Activated CD4-positive, alpha-beta T cell treated with anti-CD3 and anti-CD28 coated beads, Interleukin-2, amount 10 ng/mL, durations not matched to agents 24 days and 14 days (primary cell): ENCODE measurements around the gene ABCC6. TPM values are rescaled to one million over a fixed set of nuclear protein-coding genes. Genes with fewer than 3 reads are reported as not detected.
"Not testable (repeated sequence)": the region's sequence is repeated elsewhere in the genome, so short reads cannot be mapped to it uniquely, and the experiment has no call there.

Experiments
- DNase-seq: peaks from one replicate; pipeline ENCODE4 v3.0.0; 2022
- H3K27ac Mint-ChIP-seq: one replicate; pipeline ENCODE4 v1.8.0; 2022; ENCODE audit warnings: mild to moderate bottlenecking, mixed read lengths
- H3K27me3 Mint-ChIP-seq: one replicate; pipeline ENCODE4 v1.8.0; 2022; ENCODE audit warnings: mixed read lengths
- H3K36me3 Mint-ChIP-seq: one replicate; pipeline ENCODE4 v1.8.0; 2022; ENCODE audit warnings: low read depth, mild to moderate bottlenecking, mixed read lengths
- H3K4me1 Mint-ChIP-seq: one replicate; pipeline ENCODE4 v1.8.0; 2021; ENCODE audit warnings: mixed read lengths
- H3K4me3 Mint-ChIP-seq: one replicate; pipeline ENCODE4 v1.8.0; 2022; ENCODE audit warnings: mild to moderate bottlenecking, moderate library complexity, mixed read lengths
- H3K9me3 Mint-ChIP-seq: one replicate; pipeline ENCODE4 v1.8.0; 2021; ENCODE audit warnings: mixed read lengths
- intact Hi-C: fragments of 100-400 bp; cut with micrococcal nuclease; formaldehyde crosslinking; loops from one replicate; pipeline ENCODE4 v1.15.1; 2023
- total RNA-seq: library from RNA; stranded (reverse); gene quantifications from 2 replicates; pipeline ENCODE4 v1.2.3, GENCODE V29; 2022

ABCC6 gene
- total RNA-seq, 1 donor from 2014 or later = not detected

DNA sequence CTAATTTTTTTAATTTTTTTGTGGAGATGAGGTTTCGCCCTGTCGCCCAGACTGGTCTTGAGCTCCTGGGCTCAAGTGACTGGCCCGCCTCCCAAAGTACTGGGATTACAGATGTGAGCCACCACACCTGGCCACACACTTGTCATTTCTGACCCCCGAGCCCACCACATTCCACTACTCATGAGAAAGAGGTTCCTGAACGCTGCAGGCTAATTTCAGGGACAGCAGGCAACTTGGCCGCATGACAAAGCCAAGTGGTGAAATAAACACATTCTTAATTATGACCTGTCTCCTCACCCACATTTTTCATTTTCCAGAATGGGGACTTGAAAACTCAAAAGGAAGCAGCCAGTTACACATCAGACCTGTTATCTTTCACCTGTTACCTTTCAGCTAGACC lies 114.5 kb downstream of the ABCC6 start:
- H3K9me3 Mint-ChIP-seq = no peaks in the 10 kb centered on the region
- intact Hi-C loops = no loop called here
- no peak for DNase-seq
- no peaks in the 10 kb centered on the region for H3K27me3 Mint-ChIP-seq
- no peaks in the 10 kb centered on the region for H3K4me1 Mint-ChIP-seq
- no peak overlapping the region for H3K4me3 Mint-ChIP-seq
- no peak overlapping the region for H3K27ac Mint-ChIP-seq
- peaks cover 63% of the 10 kb centered on the region for H3K36me3 Mint-ChIP-seq

DNA sequence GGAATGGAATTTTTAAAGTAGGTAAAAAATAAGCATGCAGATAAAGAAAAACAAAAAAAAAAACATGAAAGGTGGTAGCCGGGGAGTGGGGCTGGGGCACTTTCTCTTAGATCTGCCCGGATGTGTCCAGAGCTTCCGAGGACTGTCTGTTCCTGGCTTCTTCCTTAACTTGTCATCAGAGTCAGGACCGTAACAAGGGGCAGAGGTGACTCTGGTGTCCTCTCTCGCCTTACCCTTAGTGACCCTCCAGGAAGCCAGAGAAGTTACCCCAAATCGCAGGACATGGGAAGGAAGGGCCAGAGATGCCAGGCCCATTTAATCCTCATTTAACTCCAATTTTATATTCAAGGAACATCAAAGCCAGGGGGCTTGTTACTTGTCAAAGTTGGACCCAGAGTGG lies 115.5 kb downstream of the ABCC6 start:
- peaks cover 63% of the 10 kb centered on the region for H3K36me3 Mint-ChIP-seq
- no peaks in the 10 kb centered on the region for H3K9me3 Mint-ChIP-seq
- no peak for DNase-seq
- no peaks in the 10 kb centered on the region for H3K27me3 Mint-ChIP-seq
- intact Hi-C loops = no loop called here
- no peak overlapping the region for H3K4me3 Mint-ChIP-seq
- no peak overlapping the region for H3K27ac Mint-ChIP-seq
- H3K4me1 Mint-ChIP-seq = no peaks in the 10 kb centered on the region

DNA sequence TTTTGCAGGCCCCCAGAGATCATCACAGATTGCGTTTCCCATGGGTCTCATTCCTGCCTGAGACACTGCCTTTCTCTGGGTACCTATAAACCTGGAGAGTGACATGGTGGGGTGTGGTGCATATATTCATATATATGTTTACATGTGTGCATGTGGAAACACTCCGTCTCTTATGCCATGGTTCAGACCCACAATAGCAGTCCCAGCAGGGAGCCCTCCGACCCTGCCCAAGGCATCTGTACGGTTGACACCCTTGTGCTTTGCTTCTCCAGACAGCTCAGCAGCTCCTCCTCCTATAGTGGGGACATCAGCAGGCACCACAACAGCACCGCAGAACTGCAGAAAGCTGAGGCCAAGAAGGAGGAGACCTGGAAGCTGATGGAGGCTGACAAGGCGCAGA lies 116.8 kb downstream of the ABCC6 start:
- Mint-ChIP-seq H3K4me3 (no peak overlapping the region), H3K36me3 (peaks cover 61% of the 10 kb centered on the region), H3K27ac (no peak overlapping the region), H3K27me3 (no peaks in the 10 kb centered on the region), H3K4me1 (no peaks in the 10 kb centered on the region), H3K9me3 (no peaks in the 10 kb centered on the region)
- intact Hi-C loops = no loop called here
- no peak for DNase-seq

DNA sequence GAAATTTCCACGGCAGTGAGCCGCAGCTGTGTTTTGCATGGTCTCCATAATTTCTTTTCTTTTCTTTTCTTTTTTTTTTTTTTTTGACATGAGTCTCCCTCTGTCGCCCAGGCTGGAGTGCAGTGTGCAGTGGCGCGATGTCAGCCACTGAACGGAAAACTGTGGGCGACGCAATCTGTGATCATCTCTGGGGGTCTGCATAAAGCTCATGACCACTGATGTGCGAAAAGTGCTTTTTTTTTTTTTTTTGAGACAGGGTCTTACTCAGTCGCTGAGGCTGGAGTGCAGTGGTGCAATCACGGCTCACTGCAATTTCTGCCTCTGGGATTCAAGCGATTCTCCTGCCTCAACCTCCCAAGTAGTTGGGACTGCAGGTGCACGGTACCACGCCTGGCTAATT lies 117.6 kb downstream of the ABCC6 start:
- Mint-ChIP-seq H3K9me3 (no peaks in the 10 kb centered on the region), H3K27me3 (no peaks in the 10 kb centered on the region), H3K4me1 (no peaks in the 10 kb centered on the region), H3K27ac (no peak overlapping the region), H3K4me3 (no peak overlapping the region), H3K36me3 (peaks cover 57% of the 10 kb centered on the region)
- intact Hi-C loops = no loop called here
- DNase-seq = no peak

DNA sequence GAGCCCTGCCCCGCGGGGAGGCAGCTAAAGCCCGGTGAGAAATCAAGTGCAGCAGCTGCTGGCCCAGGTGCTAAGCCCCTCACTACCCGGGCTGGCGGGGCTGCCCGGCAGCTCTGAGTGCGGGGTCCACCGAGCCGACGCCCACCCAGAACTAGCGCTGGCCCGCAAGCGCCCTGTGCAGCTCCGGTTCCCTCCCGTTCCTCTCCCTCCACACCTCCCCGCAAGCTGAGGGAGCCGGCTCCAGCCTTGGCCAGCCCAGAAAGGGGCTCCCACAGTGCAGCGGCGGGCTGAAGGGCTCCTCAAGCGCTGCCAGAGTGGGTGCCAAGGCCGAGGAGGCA lies 118.5 kb downstream of the ABCC6 start:
- DNase-seq, H3K4me1 Mint-ChIP-seq, H3K9me3 Mint-ChIP-seq, H3K27ac Mint-ChIP-seq, H3K4me3 Mint-ChIP-seq, H3K27me3 Mint-ChIP-seq, intact Hi-C loops: not testable (repeated sequence)
- H3K36me3 Mint-ChIP-seq = peaks cover 58% of the 10 kb centered on the region

DNA sequence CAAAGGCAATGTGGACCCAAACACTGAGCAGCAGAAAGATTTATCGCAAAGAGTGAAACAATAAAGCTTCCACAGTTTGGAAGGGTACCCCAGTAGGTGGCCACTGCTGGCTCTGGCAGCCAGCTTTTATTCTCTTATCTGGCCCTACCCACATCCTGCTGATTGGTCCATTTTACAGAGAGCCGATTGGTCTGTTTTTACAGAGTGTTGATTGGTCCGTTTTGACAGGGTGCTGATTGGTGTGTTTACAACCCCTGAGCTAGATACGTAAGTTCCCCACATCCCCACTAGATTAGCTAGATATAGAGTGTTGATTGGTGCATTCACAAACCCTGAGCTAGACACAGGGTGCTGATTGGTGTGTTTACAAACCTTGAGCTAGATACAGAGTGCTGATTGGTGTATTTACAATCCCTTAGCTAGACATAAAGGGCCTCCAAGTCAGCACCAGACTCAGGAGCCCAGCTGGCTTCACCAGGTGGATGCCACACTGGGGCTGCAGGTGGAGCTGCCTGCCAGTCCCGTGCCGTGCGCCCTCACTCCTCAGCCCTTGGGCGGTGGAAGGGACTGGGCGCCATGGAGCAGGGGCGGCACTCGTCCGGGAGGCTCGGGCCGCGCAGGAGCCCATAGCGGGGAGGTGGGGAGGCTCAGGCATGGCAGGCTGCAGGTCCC lies 119.0 kb downstream of the ABCC6 start:
- H3K4me3 Mint-ChIP-seq, H3K27ac Mint-ChIP-seq, H3K9me3 Mint-ChIP-seq, DNase-seq, H3K4me1 Mint-ChIP-seq, intact Hi-C loops, H3K27me3 Mint-ChIP-seq: not testable (repeated sequence)
- H3K36me3 Mint-ChIP-seq = peaks cover 57% of the 10 kb centered on the region

DNA sequence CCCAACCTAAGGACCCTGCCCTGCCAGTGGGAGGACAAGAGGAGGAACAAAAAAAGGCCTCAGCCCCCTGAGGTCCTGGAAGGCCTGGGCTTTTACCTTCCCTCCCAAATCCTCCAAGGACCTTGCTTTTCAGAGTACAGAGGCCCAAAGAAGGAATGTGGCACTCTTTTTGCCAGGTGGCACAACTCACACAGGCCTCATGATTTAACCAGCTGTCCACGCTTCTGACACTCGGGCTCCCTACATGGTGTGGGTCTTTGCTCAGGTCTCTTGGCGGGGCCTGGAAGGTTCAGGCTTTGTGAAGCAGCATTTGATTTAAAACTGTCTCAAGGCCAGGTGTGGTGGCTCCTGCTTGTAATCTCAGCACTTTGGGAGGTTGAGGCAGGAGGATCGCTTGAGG lies 120.6 kb downstream of the ABCC6 start:
- intact Hi-C loops = no loop called here
- no peaks in the 10 kb centered on the region for H3K27me3 Mint-ChIP-seq
- no peak overlapping the region for H3K27ac Mint-ChIP-seq
- no peak for DNase-seq
- H3K4me3 Mint-ChIP-seq = no peak overlapping the region
- no peaks in the 10 kb centered on the region for H3K9me3 Mint-ChIP-seq
- H3K36me3 Mint-ChIP-seq = peaks cover 64% of the 10 kb centered on the region
- H3K4me1 Mint-ChIP-seq = peaks cover 2% of the 10 kb centered on the region

DNA sequence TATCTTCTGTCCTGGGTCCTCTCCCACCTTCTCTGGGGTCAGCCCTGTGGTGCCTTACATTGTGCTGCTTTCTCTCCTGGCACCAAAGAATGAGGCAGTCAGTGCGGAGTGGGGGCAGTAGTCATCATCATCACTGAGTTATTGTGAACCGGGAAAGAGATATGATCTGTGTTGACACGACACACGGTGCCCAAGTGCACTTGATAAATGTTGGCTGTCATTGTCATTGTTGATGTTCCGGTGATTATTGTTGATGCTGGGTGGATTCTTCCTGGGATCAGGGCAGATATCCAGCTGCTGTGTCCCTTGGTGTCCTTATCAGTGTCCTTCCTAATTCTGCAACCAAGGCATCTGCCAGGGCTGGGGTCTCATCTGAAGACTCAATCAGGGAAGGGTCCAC lies 121.7 kb downstream of the ABCC6 start:
- H3K9me3 Mint-ChIP-seq = no peaks in the 10 kb centered on the region
- peaks cover 2% of the 10 kb centered on the region for H3K4me1 Mint-ChIP-seq
- H3K27ac Mint-ChIP-seq = peak overlapping the region; percentile 2
- DNase-seq = no peak
- intact Hi-C loops = no loop called here
- peaks cover 66% of the 10 kb centered on the region for H3K36me3 Mint-ChIP-seq
- no peak overlapping the region for H3K4me3 Mint-ChIP-seq
- no peaks in the 10 kb centered on the region for H3K27me3 Mint-ChIP-seq

DNA sequence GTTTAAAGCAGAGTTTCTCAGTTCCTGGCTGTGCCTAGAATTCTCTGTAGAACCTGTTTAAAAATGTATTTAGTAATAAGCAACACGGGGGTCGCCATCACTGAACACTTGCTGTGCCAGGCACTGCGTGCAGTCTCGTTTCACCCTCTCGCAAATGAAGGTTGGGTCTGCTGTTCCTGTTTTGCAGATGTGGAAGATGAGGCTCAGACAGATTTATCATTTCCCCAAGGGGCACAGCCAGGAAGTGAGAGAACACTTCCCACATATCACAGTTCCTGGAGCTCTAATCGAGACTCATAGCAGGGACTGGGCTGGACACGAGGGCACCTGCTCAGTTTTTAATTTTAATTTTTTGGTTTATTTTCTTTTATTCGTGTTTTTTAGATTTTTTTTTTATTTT lies 122.7 kb downstream of the ABCC6 start:
- H3K4me3 Mint-ChIP-seq = no peak overlapping the region
- H3K27me3 Mint-ChIP-seq = no peaks in the 10 kb centered on the region
- peaks cover 2% of the 10 kb centered on the region for H3K4me1 Mint-ChIP-seq
- H3K27ac Mint-ChIP-seq = no peak overlapping the region
- H3K36me3 Mint-ChIP-seq = peaks cover 70% of the 10 kb centered on the region
- intact Hi-C loops = no loop called here
- no peak for DNase-seq
- no peaks in the 10 kb centered on the region for H3K9me3 Mint-ChIP-seq

DNA sequence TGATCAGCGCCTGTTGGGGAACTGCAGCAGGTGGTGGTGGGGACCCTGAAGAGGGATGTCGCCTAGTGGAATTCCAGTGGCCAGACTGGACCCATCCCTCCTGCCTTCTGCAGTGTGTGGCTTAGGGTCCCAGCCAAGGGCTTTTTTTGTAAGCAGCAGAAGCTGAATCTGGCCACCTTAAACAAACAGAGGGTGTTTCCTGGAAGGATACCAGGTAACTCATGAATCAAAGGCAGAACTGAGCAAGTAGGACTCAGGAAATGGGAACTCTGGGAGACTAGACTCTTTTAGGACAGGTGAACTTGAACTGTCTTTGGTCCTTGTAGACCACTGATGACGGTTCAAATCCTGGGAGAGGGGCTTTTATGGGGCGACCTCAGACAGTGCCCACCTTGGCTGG lies 124.0 kb downstream of the ABCC6 start:
- intact Hi-C loops = no loop called here
- no peak for DNase-seq
- Mint-ChIP-seq H3K27ac (peak overlapping the region; percentile 25), H3K9me3 (no peaks in the 10 kb centered on the region), H3K27me3 (no peaks in the 10 kb centered on the region), H3K4me1 (peaks cover 2% of the 10 kb centered on the region), H3K36me3 (peaks cover 69% of the 10 kb centered on the region), H3K4me3 (no peak overlapping the region)

Other genes with a start within 250 kb of the ABCC6 start
- gene NOMO3, start 9.0 kb upstream of the ABCC6 start, total RNA-seq = 43.4 and 51.6 TPM in 2 replicates
- 7.5 and 8.0 TPM in 2 replicates for gene NPIPA7, start 155.6 kb upstream of the ABCC6 start, total RNA-seq